PFSK-1 (cell line): ENCODE measurements around the gene DIAPH2.

Experiments
- FOXP2 ChIP-seq: optimal IDR thresholded peaks from 2 replicates; pipeline ENCODE3; 2011; ENCODE audit warnings: borderline replicate concordance, control low read depth, inconsistent platforms; ENCODE audit not compliant: insufficient read depth; ENCODE audit errors: extremely low read length, extremely low read depth
- POLR2AphosphoS5 ChIP-seq: IDR thresholded peaks from 2 replicates; pipeline ENCODE4 v1.6.1; 2012; ENCODE audit warnings: low read depth, mild to moderate bottlenecking, control low read depth, low read length, moderate library complexity
- REST ChIP-seq, 2 experiments: IDR thresholded peaks; 2 replicates each; pipeline versions ENCODE4 v1.6.1 to v1.8.0; 2011 to 2012; ENCODE audit warnings: low read depth in 2 of 2, low read length in 2 of 2, control low read depth in 1 of 2, inconsistent platforms in 1 of 2, mild to moderate bottlenecking in 1 of 2, moderate library complexity in 1 of 2; ENCODE audit not compliant: insufficient read depth in 1 of 2
- SIN3A ChIP-seq: IDR thresholded peaks from 2 replicates; pipeline ENCODE4 v1.6.1; 2012; ENCODE audit warnings: mild to moderate bottlenecking, low read length, moderate library complexity, borderline replicate concordance; ENCODE audit not compliant: insufficient read depth
- TAF1 ChIP-seq: IDR thresholded peaks from 2 replicates; pipeline ENCODE4 v1.6.1; 2012; ENCODE audit warnings: low read length, control low read depth, borderline replicate concordance; ENCODE audit not compliant: insufficient read depth

The DIAPH2 gene

GRCh38 chrX:96763608-96764007, 79.0 kb downstream of the DIAPH2 start:
- no peak for TF ChIP-seq SIN3A
- TF ChIP-seq FOXP2 = no peak

GRCh38 chrX:96764864-96765263, 80.2 kb downstream of the DIAPH2 start:
- no peak for TF ChIP-seq SIN3A
- TF ChIP-seq TAF1 = no peak
- TF ChIP-seq REST (IDR thresholded peaks at IDR 0.05; ENCODE audit: insufficient read depth in 1 of 2, low read depth in 2 of 2, low read length in 2 of 2) = no peak
- TF ChIP-seq POLR2AphosphoS5 = no peak

- TF ChIP-seq FOXP2 (no peak), POLR2AphosphoS5 (no peak), TAF1 (no peak), SIN3A (no peak), REST (IDR thresholded peaks at IDR 0.05; ENCODE audit: insufficient read depth in 1 of 2, low read depth in 2 of 2, low read length in 2 of 2) (no peak)
Measured at GRCh38 chrX:96770315-96770714, 85.7 kb downstream of the DIAPH2 start.

- no peak for TF ChIP-seq FOXP2
- TF ChIP-seq SIN3A = no peak
- TF ChIP-seq REST (IDR thresholded peaks at IDR 0.05; ENCODE audit: insufficient read depth in 1 of 2, low read depth in 2 of 2, low read length in 2 of 2) = no peak
- no peak for TF ChIP-seq POLR2AphosphoS5
- TF ChIP-seq TAF1 = no peak
Measured at GRCh38 chrX:96771486-96771885, 86.8 kb downstream of the DIAPH2 start.

- no peak for TF ChIP-seq REST (IDR thresholded peaks at IDR 0.05; ENCODE audit: insufficient read depth in 1 of 2, low read depth in 2 of 2, low read length in 2 of 2)
- TF ChIP-seq POLR2AphosphoS5 = no peak
- no peak for TF ChIP-seq TAF1
- TF ChIP-seq FOXP2 = no peak
- no peak for TF ChIP-seq SIN3A
Measured at GRCh38 chrX:96774116-96774515, 89.5 kb downstream of the DIAPH2 start.
